ENCODE measurements around the gene OPRPN.

The OPRPN gene

DNA sequence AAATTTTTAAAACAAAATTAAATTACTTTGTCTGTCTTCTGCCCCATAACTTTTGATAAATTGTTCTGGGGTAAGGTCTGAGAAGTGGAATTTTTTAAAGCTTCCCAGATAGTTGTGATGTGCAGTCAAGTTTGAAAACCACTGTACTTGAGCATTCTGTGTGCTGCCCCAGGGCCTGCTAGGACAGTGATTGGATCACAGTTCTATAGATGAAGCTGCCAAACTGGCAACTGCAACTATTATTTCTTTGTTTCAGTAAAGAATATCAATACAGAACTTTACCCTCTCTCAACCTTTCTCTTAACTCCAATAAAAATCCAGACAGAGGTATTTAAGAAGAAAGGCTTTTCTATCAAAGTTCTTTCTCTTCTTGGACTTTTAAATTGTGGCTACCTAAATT lies at the start of gene OPRPN:
OPRPN (plus strand) TSS at position 361 of the 400 bp plus-strand sequence. CDS start 1,346 bp downstream, outside the sequence.
- DNase-seq (ENCODE audit: low read depth in 2 of 3, low spot score in 2 of 3) = no peak

DNA sequence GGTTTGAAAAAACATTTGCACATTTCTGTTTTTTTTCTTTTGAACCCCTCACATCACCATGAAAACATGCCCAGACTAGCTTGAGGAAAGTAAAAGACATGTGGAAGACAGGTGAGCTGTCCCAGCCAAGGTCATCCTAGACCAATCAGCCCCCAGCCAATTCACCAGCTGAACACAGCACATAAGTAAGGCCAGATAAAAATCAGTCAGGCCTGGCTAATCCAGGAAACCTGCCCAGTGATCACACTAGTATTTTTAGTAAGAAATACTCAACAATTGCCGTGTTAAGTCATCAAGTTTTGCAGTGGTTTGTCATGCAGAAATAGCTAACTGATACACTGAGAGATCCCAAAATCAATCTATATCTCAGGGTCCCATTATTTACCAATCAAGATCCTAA lies 41.6 kb upstream of the OPRPN start:
- DNase-seq (ENCODE audit: low read depth in 2 of 3, low spot score in 2 of 3) = no peak

DNA sequence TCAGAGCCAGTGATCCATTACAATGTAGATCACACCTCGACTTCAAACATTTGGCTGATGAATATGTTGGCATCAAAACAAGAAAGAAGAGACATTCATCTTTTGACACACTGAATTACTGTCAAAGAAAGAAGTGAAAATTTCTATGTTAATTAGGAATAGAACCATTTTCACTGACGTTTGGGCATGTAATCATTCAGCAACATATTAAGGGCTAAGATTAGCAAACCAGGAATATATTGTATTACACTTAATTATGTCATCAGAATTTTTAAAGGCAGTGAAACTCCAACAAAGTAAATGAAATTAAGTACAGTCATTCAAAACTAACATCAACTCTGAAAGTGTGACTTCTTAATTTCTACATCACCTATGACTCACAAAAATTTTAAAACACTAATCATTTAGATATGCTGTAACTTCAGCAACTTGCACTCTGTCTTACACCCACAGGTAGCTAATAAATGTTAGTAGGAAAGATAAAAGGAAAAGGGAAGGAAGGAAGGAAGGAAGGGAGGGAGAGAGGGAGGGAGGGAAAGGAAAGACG lies 38.6 kb upstream of the OPRPN start:
- no peak for DNase-seq (ENCODE audit: low read depth in 2 of 3, low spot score in 2 of 3)

DNA sequence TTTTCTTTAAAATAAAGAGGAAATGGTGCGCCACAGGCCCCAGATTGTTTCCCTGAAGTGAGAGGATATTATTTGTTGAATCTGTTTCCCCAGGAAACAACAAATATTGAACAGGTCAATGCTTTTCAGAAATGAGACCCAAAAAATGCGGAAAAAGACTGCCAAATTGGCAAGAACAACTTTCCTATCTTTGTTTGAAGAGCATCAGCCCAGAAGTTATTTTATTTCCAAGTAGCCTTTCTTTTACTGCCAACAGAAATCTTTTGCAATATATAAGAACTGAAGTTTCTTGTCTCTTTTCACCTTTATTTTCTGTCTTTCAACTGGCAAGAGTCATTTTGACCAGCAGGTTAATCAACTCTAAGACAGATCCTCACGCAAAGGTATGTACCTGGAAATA lies 37.3 kb upstream of the OPRPN start, which contains the start of gene SMR3A:
SMR3A (plus strand) TSS at position 301 of the 400 bp plus-strand sequence. CDS start 1,356 bp downstream, outside the sequence.
- DNase-seq (ENCODE audit: low read depth in 2 of 3, low spot score in 2 of 3) = no peak

DNA sequence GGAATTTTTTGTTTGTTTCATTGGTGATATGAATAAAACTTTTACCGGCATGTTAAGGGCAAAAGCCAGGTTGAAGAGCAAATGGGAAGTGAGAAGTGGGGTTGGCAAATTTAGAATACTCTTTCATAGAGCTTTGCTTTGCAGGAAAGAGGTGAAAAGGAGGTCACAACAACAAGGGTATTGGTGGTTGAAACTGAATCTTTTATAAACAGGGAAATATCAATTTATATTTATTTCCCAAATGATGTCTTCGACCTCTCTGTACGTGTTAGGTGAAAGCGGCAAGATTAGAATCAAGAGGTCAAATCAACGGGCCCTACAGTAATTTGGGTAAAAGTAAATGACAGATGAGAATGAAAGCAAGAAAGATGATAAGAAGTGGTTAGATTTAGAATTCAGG lies 33.7 kb upstream of the OPRPN start:
- no peak for DNase-seq (ENCODE audit: low read depth in 2 of 3, low spot score in 2 of 3)

- DNase-seq (ENCODE audit: low read depth in 2 of 3, low spot score in 2 of 3) = no peak
Measured at GRCh38 chr4:70365479-70365878, 32.3 kb upstream of the OPRPN start.

- DNase-seq (ENCODE audit: low read depth in 2 of 3, low spot score in 2 of 3) = no peak
Measured at GRCh38 chr4:70367813-70368212, 29.9 kb upstream of the OPRPN start.

DNA sequence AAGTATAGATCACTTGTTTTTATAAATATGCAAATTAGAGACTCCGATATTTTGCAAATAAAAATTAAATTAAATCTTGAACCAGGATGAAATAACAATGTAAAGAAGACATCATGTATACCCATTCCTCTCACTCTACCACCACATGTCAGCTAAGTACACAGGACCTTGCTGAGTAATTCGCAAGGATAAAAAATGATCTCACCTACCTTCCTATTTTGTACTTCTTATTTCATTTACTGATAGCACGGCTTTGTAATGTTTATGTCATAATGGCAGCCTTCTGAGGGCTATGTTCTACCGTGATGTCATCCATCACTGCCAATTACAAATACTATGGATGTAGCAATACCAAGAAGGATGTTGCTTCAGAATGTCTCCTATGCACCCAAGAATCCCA lies 25.8 kb upstream of the OPRPN start:
- DNase-seq (ENCODE audit: low read depth in 2 of 3, low spot score in 2 of 3) = no peak

- no peak for DNase-seq (ENCODE audit: low read depth in 2 of 3, low spot score in 2 of 3)
Measured at GRCh38 chr4:70372760-70373159, 25.0 kb upstream of the OPRPN start.

DNA sequence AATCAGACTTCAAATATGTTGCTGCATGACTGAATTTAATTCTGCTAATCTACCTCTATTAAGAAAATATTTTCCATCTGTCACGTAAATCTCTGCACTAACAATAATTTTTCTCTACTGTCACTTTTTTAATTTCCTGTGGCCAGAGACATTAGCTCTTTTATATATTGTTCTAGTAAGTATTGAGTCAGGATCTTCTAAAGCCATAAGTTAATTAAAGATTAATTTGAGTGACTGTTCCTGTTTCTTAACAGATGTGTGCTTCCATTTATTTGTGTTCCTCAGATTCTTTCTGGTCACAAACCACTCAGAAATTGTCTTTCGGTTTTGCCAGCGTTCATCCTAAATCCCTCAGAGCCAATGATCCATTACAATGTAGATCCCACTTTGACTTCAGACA lies 17.2 kb upstream of the OPRPN start:
- no peak for DNase-seq (ENCODE audit: low read depth in 2 of 3, low spot score in 2 of 3)

DNA sequence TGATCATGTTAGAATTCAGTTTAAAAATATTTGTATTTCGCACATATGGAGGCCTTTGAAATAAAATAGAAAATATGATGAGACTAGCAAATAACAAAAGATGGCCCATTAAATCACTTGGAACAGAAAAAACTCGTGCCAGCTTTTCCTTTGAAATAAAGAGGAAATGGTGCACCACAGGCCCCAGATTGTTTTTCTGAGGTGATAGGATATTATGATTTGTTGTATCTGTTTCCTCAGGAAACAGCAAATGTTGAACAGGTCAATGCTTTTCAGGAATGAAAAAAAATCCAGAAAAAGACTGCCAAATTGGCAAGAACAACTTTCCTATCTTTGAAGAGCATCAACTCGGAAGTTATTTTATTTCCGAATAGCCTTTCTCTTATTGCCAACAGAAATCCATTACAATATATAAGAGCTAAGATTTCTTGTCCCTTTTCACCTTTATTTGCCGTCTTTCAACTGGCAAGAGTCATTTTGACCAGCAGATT lies 15.0 kb upstream of the OPRPN start, which contains the start of gene SMR3B:
SMR3B (plus strand) TSS at position 441 of the 491 bp plus-strand sequence. CDS start 1,380 bp downstream, outside the sequence.
- no peak for DNase-seq (ENCODE audit: low read depth in 2 of 3, low spot score in 2 of 3)

DNA sequence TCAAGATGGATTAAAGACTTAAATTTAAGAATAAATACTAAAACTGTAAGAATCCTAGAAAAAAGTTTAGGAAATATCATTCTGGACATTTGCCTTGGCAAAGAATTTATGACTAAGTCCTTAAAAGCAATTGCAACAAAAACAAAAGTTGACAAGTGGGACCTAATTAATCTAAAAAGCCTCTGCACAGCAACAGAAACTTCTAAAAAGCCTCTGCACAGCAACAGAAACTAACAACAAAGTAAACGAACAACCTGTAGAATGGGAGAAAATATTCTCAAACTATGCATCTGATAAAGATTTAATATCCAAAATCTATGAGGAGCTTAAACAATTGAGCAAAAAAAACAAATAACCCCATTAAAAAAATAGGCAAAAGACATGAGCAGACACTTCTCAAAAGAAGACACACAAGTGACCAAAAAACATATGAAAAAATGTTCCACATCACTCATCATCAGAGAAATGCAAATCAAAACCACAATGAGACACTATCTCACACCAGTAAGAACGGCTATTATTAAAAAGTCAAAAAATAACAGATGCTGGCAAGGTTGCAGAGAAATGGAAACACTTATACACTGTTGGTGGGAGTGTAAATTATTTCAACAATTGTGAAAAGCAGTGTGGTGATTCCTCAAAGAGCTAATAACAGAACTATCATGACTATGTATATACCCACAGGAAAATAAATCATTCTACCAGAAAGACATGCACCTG lies 5.5 kb upstream of the OPRPN start:
- DNase-seq (ENCODE audit: low read depth in 2 of 3, low spot score in 2 of 3) = no peak

- no peak for DNase-seq (ENCODE audit: low read depth in 2 of 3, low spot score in 2 of 3)
Measured at GRCh38 chr4:70399319-70399718, 1.6 kb downstream of the OPRPN start.

GRCh38 chr4:70402762-70403161 lies 5.0 kb downstream of the OPRPN start:
- no peak for DNase-seq (ENCODE audit: low read depth in 2 of 3, low spot score in 2 of 3)

GRCh38 chr4:70405765-70406164 lies 8.0 kb downstream of the OPRPN start:
- DNase-seq (ENCODE audit: low read depth in 2 of 3, low spot score in 2 of 3) = no peak

DNA sequence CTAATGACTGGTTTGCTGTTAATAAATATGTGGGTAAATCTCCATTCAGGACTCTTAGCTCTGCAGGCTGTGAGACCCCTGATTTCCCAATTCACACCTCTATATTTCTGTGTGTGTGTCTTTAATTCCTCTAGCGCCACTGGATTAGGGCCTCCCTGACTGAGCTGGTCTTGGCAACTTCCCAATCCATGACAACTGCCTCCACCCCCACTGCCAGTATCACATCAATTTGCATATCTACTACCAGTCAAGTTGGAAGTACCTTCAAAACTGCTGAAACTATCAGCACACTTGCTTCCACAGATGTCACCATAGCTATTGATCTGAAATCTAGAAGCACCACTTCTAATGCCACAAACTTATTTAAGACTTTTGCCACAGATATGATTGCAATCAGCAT lies 27.6 kb downstream of the OPRPN start:
- DNase-seq (ENCODE audit: low read depth in 2 of 3, low spot score in 2 of 3) = no peak

GRCh38 chr4:70426789-70427188 lies 29.0 kb downstream of the OPRPN start:
- DNase-seq (ENCODE audit: low read depth in 2 of 3, low spot score in 2 of 3) = no peak

DNA sequence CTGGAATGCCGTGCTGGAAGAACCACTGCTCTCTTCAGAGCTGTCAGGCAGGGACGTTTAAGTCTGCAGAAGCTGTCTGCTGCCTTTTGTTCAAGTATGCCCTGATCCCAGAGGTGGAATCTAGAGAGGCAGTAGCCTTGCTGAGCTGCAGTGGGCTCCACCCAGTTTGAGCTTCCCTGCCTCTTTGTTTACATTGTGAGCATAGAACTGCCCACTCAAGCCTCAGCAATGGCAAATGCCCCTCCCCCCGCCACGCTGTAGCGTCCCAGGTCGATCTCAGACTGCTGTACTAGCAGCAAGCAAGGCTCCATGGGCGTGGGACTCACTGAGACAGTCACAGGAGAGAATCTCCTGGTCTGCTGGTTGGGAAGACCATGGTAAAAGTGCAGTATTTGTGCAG lies 39.5 kb downstream of the OPRPN start:
- DNase-seq (ENCODE audit: low read depth in 2 of 3, low spot score in 2 of 3) = no peak

- DNase-seq (ENCODE audit: low read depth in 2 of 3, low spot score in 2 of 3) = no peak
Measured at GRCh38 chr4:70442474-70442873, 44.7 kb downstream of the OPRPN start.

GRCh38 chr4:70443329-70443728 lies 45.6 kb downstream of the OPRPN start:
- no peak for DNase-seq (ENCODE audit: low read depth in 2 of 3, low spot score in 2 of 3)

DNA sequence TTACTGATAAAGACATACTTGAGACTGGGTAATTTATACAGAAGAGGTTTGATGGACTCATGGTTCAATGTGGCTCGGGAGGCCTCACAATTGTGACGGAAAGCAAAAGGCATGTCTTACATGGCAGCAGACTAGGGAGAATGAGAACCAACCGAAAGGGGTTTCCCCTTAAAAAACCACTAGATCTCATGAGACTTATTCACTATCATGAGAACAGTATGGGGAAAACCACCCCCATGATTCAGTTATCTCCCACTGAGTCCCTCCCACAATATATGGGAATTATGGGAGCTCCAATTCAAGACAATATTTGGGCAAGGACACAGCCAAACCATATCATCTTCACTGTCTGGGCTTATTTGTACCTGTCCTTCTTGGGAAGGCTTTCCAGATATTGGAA lies 51.5 kb downstream of the OPRPN start:
- DNase-seq (ENCODE audit: low read depth in 2 of 3, low spot score in 2 of 3) = no peak

- DNase-seq (ENCODE audit: low read depth in 2 of 3, low spot score in 2 of 3) = no peak
Measured at GRCh38 chr4:70452946-70453345, 55.2 kb downstream of the OPRPN start.

Data from activated CD8-positive, alpha-beta memory T cell treated with anti-CD3 and anti-CD28 coated beads for 48 hours (primary cell).